CD4-positive, CD25-positive, alpha-beta regulatory T cell (primary cell): ENCODE results near the gene ATF3. TPM values are rescaled to one million over a fixed set of nuclear protein-coding genes. Genes with fewer than 3 reads are reported as not detected.
A peak's percentile ranks its signal among the peaks of the same experiment; 100 is the strongest.
"Not testable (repeated sequence)": the region's sequence is repeated elsewhere in the genome, so short reads cannot be mapped to it uniquely, and the experiment has no call there.

Experiments used
- ATAC-seq, 2 donors: fragments of 150-1000 bp; cut with Tn5 transposase; one replicate each; pipeline ENCODE4 v1.10.0; 2021; ENCODE audit warnings: low read depth in 2 of 2, moderate number of reproducible peaks in 2 of 2, moderate library complexity in 1 of 2
- DNase-seq, 3 donors: peaks; one replicate each; pipeline versions ENCODE4 v3.0.0 to v3.0.0-alpha.2; 2012 to 2022; ENCODE audit warnings: mixed read lengths in 1 of 3
- H3K27ac ChIP-seq: one replicate; pipeline ENCODE4 v1.7.0; 2013; ENCODE audit warnings: mild to moderate bottlenecking, low read length; ENCODE audit not compliant: insufficient read depth, poor library complexity, severe bottlenecking
- H3K27me3 ChIP-seq: one replicate; pipeline ENCODE4 v1.7.0; 2013; ENCODE audit warnings: low read length; ENCODE audit not compliant: control insufficient read depth, insufficient read depth
- H3K36me3 ChIP-seq: one replicate; pipeline ENCODE4 v1.7.0; 2013; ENCODE audit warnings: mild to moderate bottlenecking, low read length, moderate library complexity; ENCODE audit not compliant: control insufficient read depth, insufficient read depth
- H3K4me1 ChIP-seq: 2 replicates; pipeline ENCODE4 v1.7.0; 2013; ENCODE audit warnings: mild to moderate bottlenecking, low read length; ENCODE audit not compliant: insufficient read depth, control insufficient read depth, poor library complexity, severe bottlenecking
- H3K4me3 ChIP-seq: one replicate; pipeline ENCODE4 v1.7.0; 2013; ENCODE audit warnings: low read depth, mild to moderate bottlenecking, low read length, moderate library complexity
- H3K9me3 ChIP-seq, 2 experiments: 1 replicate in 1 of 2; 2 replicates in 1 of 2; pipeline ENCODE4 v1.7.0; 2013; ENCODE audit warnings: low read length in 2 of 2, mild to moderate bottlenecking in 1 of 2, moderate library complexity in 1 of 2; ENCODE audit not compliant: control insufficient read depth in 2 of 2
- H3K27ac Mint-ChIP-seq, 3 donors: one replicate each; pipeline ENCODE4 v1.8.0; 2020 to 2022; ENCODE audit warnings: mild to moderate bottlenecking in 3 of 3, mixed read lengths in 3 of 3, moderate library complexity in 2 of 3
- H3K27me3 Mint-ChIP-seq: one replicate; pipeline ENCODE4 v1.8.0; 2022; ENCODE audit warnings: mild to moderate bottlenecking, mixed read lengths
- H3K36me3 Mint-ChIP-seq: one replicate; pipeline ENCODE4 v1.8.0; 2020; ENCODE audit warnings: mixed read lengths
- H3K4me1 Mint-ChIP-seq, 4 donors: one replicate each; pipeline ENCODE4 v1.8.0; 2020 to 2022; ENCODE audit warnings: mixed read lengths in 4 of 4, mild to moderate bottlenecking in 1 of 4
- H3K4me3 Mint-ChIP-seq, 4 donors: one replicate each; pipeline ENCODE4 v1.8.0; 2020 to 2022; ENCODE audit warnings: mild to moderate bottlenecking in 4 of 4, mixed read lengths in 4 of 4, moderate library complexity in 3 of 4
- H3K9me3 Mint-ChIP-seq, 7 donors: one replicate each; pipeline ENCODE4 v1.8.0; 2020 to 2022; ENCODE audit warnings: mixed read lengths in 7 of 7, mild to moderate bottlenecking in 3 of 7, moderate library complexity in 2 of 7
- polyA plus RNA-seq, 4 donors: library from polyadenylated mRNA; unstranded; fragments of 300-500 nt; fragmentation: Illumina TruSeq; gene quantifications; one replicate each; pipeline ENCODE4 v1.2.3, GENCODE V29; 2021
- total RNA-seq: library from RNA; stranded (reverse); gene quantifications from one replicate; pipeline ENCODE4 v1.2.3, GENCODE V29; 2022

Gene ATF3
- total and polyA plus RNA-seq, 5 donors from 2014 or later: 0.42 to 53.7 (median 0.42) TPM; not detected in 2

- Mint-ChIP-seq H3K4me3 (no peak overlapping the region), H3K27ac (no peak overlapping the region)
- H3K4me3 ChIP-seq: no peak overlapping the region
These were observed 44.0 kb downstream of the ATF3 start for GRCh38 chr1:212652609-212653008.

GRCh38 chr1:212655668-212656440 lies 47.3 kb downstream of the ATF3 start:
- Mint-ChIP-seq H3K9me3 (peaks cover 0 to 2% (median 0%) of the 10 kb centered on the region in 7 donors), H3K27ac (no peak overlapping the region), H3K27me3 (peaks cover 11% of the 10 kb centered on the region), H3K4me3 (no peak overlapping the region), H3K36me3 (no peaks in the 10 kb centered on the region), H3K4me1 (no peaks in the 10 kb centered on the region)
- H3K4me3 ChIP-seq: no peak overlapping the region
- no peaks in the 10 kb centered on the region for H3K27me3 ChIP-seq
- H3K4me1 ChIP-seq: no peaks in the 10 kb centered on the region
- H3K27ac ChIP-seq: no peak overlapping the region
- no peaks in the 10 kb centered on the region for H3K36me3 ChIP-seq
- H3K9me3 ChIP-seq: no peaks in the 10 kb centered on the region
- ATAC-seq (no peak), DNase-seq (no peak)

More at GRCh38 chr1:212652609-212653008, 44.0 kb downstream of the ATF3 start:
- ATAC-seq (no peak), DNase-seq (no peak)
- Histone ChIP-seq H3K36me3 (no peaks in the 10 kb centered on the region), H3K9me3 (no peaks in the 10 kb centered on the region), H3K4me1 (no peaks in the 10 kb centered on the region), H3K27ac (no peak overlapping the region), H3K27me3 (no peaks in the 10 kb centered on the region)
- H3K4me1 Mint-ChIP-seq: no peaks in the 10 kb centered on the region
- peaks cover 0 to 2% (median 0%) of the 10 kb centered on the region in 7 donors for H3K9me3 Mint-ChIP-seq
- H3K36me3 Mint-ChIP-seq: no peaks in the 10 kb centered on the region
- peaks cover 5% of the 10 kb centered on the region for H3K27me3 Mint-ChIP-seq

GRCh38 chr1:212656730-212657129 lies 48.2 kb downstream of the ATF3 start:
- Mint-ChIP-seq H3K4me1 (no peaks in the 10 kb centered on the region), H3K9me3 (peaks cover 0 to 2% (median 0%) of the 10 kb centered on the region in 7 donors)
- H3K27me3 ChIP-seq: no peaks in the 10 kb centered on the region

GRCh38 chr1:212658250-212658649 lies 49.7 kb downstream of the ATF3 start:
- H3K4me3 Mint-ChIP-seq, H3K4me3 ChIP-seq, H3K36me3 ChIP-seq, H3K4me1 Mint-ChIP-seq, ATAC-seq, H3K27ac Mint-ChIP-seq, H3K4me1 ChIP-seq, H3K9me3 ChIP-seq, H3K27me3 ChIP-seq, H3K36me3 Mint-ChIP-seq, H3K27ac ChIP-seq, DNase-seq, H3K9me3 Mint-ChIP-seq: not testable (repeated sequence)
- peaks cover 11% of the 10 kb centered on the region for H3K27me3 Mint-ChIP-seq

More at GRCh38 chr1:212656730-212657129, 48.2 kb downstream of the ATF3 start:
- Histone ChIP-seq H3K4me1 (no peaks in the 10 kb centered on the region), H3K27ac (no peak overlapping the region), H3K9me3 (no peaks in the 10 kb centered on the region), H3K4me3 (no peak overlapping the region), H3K36me3 (no peaks in the 10 kb centered on the region)
- Mint-ChIP-seq H3K27me3 (peaks cover 11% of the 10 kb centered on the region), H3K27ac (no peak overlapping the region), H3K4me3 (no peak overlapping the region), H3K36me3 (no peaks in the 10 kb centered on the region)
- DNase-seq: no peak
- ATAC-seq: no peak

- no peaks in the 10 kb centered on the region for H3K36me3 ChIP-seq
These were observed 56.0 kb downstream of the ATF3 start for GRCh38 chr1:212664409-212665199.

GRCh38 chr1:212665241-212666115 lies 56.9 kb downstream of the ATF3 start:
- H3K9me3 Mint-ChIP-seq: no peaks in the 10 kb centered on the region
- Histone ChIP-seq H3K27me3 (no peaks in the 10 kb centered on the region), H3K4me1 (peaks cover 10% of the 10 kb centered on the region), H3K4me3 (no peak overlapping the region), H3K9me3 (no peaks in the 10 kb centered on the region), H3K27ac (no peak overlapping the region), H3K36me3 (no peaks in the 10 kb centered on the region)
- H3K27ac Mint-ChIP-seq: peak overlapping the region in 1 of 3 donors; percentile 71
- H3K27me3 Mint-ChIP-seq: no peaks in the 10 kb centered on the region
- peak overlapping the region in 3 of 4 donors; percentile 65 to 82 (median 80) for H3K4me3 Mint-ChIP-seq
- DNase-seq: peak; percentile 59 to 80 (median 69)
- no peaks in the 10 kb centered on the region for H3K36me3 Mint-ChIP-seq
- peak; percentile 90 to 92 for ATAC-seq
- H3K4me1 Mint-ChIP-seq: peaks cover 10 to 24% (median 12%) of the 10 kb centered on the region in 4 donors

More at GRCh38 chr1:212664409-212665199, 56.0 kb downstream of the ATF3 start:
- Histone ChIP-seq H3K4me3 (no peak overlapping the region), H3K4me1 (peaks cover 10% of the 10 kb centered on the region), H3K27me3 (no peaks in the 10 kb centered on the region), H3K9me3 (no peaks in the 10 kb centered on the region), H3K27ac (no peak overlapping the region)
- H3K36me3 Mint-ChIP-seq: no peaks in the 10 kb centered on the region
- H3K27ac Mint-ChIP-seq: no peak overlapping the region
- H3K27me3 Mint-ChIP-seq: peaks cover 4% of the 10 kb centered on the region
- no peaks in the 10 kb centered on the region for H3K9me3 Mint-ChIP-seq
- peaks cover 10 to 24% (median 12%) of the 10 kb centered on the region in 4 donors for H3K4me1 Mint-ChIP-seq
- DNase-seq (peak in 1 of 3 donors; percentile 1), ATAC-seq (no peak)
- peak overlapping the region in 1 of 4 donors; percentile 65 for H3K4me3 Mint-ChIP-seq

- H3K4me3 Mint-ChIP-seq: peak overlapping the region in 1 of 4 donors; percentile 43
- no peaks in the 10 kb centered on the region for H3K36me3 Mint-ChIP-seq
- no peak overlapping the region for H3K27ac Mint-ChIP-seq
These were observed 57.7 kb downstream of the ATF3 start for GRCh38 chr1:212666116-212666775.

More at GRCh38 chr1:212666116-212666775, 57.7 kb downstream of the ATF3 start:
- DNase-seq (no peak), ATAC-seq (no peak)
- no peaks in the 10 kb centered on the region for H3K9me3 Mint-ChIP-seq
- Histone ChIP-seq H3K4me1 (peaks cover 10% of the 10 kb centered on the region), H3K36me3 (no peaks in the 10 kb centered on the region), H3K4me3 (no peak overlapping the region), H3K27ac (no peak overlapping the region), H3K9me3 (no peaks in the 10 kb centered on the region), H3K27me3 (no peaks in the 10 kb centered on the region)
- H3K4me1 Mint-ChIP-seq: peaks cover 10 to 24% (median 12%) of the 10 kb centered on the region in 4 donors
- no peaks in the 10 kb centered on the region for H3K27me3 Mint-ChIP-seq
